GM21360 (cell line): ENCODE data around the gene PGLYRP3.
"Not testable (repeated sequence)": the region's sequence is repeated elsewhere in the genome, so short reads cannot be mapped to it uniquely, and the experiment has no call there.

ENCODE experiments used
- ATAC-seq: cut with Tn5 transposase; IDR thresholded peaks from one replicate; pipeline ENCODE4 v1.9.1; 2021; ENCODE audit warnings: mild to moderate bottlenecking, moderate library complexity; ENCODE audit not compliant: unreplicated experiment

PGLYRP3 gene

GRCh38 chr1:153349363-153350320 lies 36.9 kb upstream of the PGLYRP3 start:
- no peak for ATAC-seq

GRCh38 chr1:153348511-153349362 lies 36.0 kb upstream of the PGLYRP3 start, which contains the start of gene PGLYRP4:
Gene PGLYRP4, minus strand, starts transcription at chr1:153348841. Its CDS starts 909 bp downstream, at chr1:153347932.
- ATAC-seq, result no peak

- no peak for ATAC-seq
Observed at GRCh38 chr1:153347856-153348255, 35.1 kb upstream of the PGLYRP3 start.

GRCh38 chr1:153347049-153347448 lies 34.3 kb upstream of the PGLYRP3 start:
- not testable (repeated sequence) for ATAC-seq

- no peak for ATAC-seq
Observed at GRCh38 chr1:153346077-153346723, 33.4 kb upstream of the PGLYRP3 start.

GRCh38 chr1:153345187-153346076 lies 32.7 kb upstream of the PGLYRP3 start:
- no peak for ATAC-seq

GRCh38 chr1:153344718-153345025 lies 31.9 kb upstream of the PGLYRP3 start:
- ATAC-seq, result no peak

GRCh38 chr1:153343811-153344717 lies 31.3 kb upstream of the PGLYRP3 start:
- ATAC-seq, result no peak

GRCh38 chr1:153343040-153343681 lies 30.4 kb upstream of the PGLYRP3 start:
- no peak for ATAC-seq

- no peak for ATAC-seq
Observed at GRCh38 chr1:153342178-153342577, 29.4 kb upstream of the PGLYRP3 start.

- no peak for ATAC-seq
Observed at GRCh38 chr1:153341431-153341934, 28.7 kb upstream of the PGLYRP3 start.

- no peak for ATAC-seq
Observed at GRCh38 chr1:153340356-153340755, 27.6 kb upstream of the PGLYRP3 start.

GRCh38 chr1:153339802-153340201 lies 27.1 kb upstream of the PGLYRP3 start:
- no peak for ATAC-seq

- ATAC-seq, result no peak
Observed at GRCh38 chr1:153337980-153338853, 25.5 kb upstream of the PGLYRP3 start.

- ATAC-seq, result no peak
Observed at GRCh38 chr1:153336650-153337049, 23.9 kb upstream of the PGLYRP3 start.

GRCh38 chr1:153333902-153334301 lies 21.1 kb upstream of the PGLYRP3 start:
- ATAC-seq, result no peak

- ATAC-seq, result no peak
Observed at GRCh38 chr1:153324912-153325311, 12.2 kb upstream of the PGLYRP3 start.

GRCh38 chr1:153322568-153322967 lies 9.8 kb upstream of the PGLYRP3 start:
- ATAC-seq, result no peak
